NCI-H187 (cell line): ENCODE measurements around the gene CKLF.

Experiments used
- DNase-seq, 2 experiments: peaks; one replicate each; lab custom pipeline; 2025; lab: John Stamatoyannopoulos, UW

The CKLF gene

DNA sequence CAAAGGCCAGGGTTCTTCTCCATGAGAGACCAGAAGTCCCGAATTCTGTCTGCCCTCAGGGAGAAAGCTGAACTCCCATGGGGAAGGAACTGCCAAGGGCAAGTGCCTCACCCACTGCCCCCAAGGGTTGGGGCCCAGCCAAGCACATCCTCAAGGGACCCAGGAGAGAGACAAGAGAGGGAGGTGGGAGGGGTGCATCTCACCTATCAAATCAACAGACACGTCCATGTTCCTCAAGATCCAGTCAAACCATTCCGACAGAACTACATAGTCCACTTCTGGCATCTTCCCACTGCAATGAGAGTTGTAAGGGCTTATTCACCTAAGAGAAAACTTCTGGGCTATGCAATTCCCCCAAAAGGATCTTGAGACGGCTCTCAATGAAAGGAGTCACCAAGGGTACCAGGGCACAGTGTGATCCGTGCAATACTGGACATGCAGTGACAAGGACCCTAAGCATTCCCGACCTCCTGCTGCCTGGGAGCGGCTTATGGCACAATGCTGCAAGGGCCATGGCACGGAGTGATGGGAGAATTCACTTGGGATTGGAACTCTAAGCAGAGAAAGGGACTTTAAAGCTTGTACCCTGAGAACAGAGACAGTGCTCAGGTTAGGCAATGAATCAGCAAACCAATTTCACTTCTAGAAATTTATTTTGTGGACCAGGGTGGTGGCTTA is 34.7 kb upstream of the CKLF start:
- DNase-seq, result no peak

DNA sequence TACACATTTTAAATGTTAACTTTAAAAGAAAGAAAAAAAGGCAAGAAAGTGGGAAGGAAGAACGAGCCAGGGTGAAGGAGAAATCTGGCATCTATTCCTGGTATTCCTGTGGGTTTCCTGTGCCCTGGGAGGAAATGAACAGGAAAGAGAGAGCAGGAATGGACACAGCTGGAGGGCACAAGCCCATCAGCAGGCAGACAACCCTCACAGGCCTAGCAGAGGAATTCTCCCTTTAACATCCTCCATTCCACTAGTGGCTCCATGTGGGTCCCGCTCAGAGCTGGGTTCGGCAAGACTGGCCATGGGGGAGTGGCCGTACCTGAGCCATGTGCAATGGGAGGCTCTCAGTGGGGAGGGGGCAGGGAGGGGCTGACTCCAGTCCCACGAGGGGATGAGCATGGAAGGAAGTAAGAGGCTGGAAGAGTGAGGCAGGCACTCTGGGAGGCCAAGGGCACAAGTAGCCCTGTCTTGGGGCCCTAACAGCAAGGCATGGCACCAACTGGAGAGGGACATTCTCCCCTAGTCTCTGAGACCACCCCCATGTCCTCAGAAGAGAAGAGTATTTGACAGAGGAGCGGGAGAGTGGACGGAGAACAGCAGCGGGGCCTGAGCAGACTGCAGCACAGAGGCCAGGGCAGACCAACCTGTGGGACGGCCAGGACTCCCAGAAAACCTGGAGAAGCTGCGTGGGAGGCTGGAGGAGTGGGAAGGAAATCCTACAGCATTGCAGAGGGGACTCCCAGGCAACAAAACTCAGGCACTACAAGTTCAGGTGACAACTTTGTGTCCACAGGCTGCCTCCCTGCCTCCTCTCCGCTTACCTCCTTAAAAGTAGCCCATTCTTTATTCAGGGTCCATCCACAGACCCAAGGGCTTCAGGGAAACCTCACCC is 32.6 kb upstream of the CKLF start:
- no peak for DNase-seq

DNA sequence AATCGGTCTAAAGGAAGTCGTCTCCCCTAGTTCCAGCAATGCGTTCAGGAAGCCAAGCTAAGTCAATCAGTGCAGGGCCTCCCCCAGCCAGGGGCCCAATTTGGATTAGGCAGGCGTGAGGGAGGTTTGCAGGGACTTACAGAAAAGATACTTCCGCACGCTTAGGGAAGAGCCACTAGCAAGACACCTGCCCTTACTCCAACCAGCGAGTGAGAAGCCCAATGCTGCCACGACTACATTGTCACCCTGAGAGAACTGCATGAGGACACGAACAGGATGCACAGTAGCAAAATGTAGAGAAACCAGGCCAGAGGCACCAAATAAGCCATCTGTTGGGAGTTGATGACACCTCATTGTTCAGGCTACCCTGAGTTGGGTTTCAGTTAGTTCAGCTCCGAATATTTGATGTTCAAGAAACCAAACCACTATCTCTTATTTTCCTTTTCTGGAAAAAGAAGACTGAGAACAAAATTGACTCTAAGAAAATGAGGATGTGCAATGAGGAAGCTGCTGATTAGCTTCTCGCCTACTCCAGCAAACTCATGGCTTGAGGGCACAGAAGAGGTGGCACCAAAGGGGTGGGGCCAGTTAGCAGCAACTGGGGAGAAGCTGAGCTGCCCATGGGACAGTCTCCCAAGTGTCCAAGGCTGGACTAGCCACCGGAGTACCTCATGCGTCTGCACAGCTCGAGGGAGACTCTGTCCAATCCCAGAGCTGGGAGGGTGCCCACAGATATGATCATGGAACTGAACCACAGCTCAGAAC is 31.8 kb upstream of the CKLF start:
- DNase-seq, result no peak

DNA sequence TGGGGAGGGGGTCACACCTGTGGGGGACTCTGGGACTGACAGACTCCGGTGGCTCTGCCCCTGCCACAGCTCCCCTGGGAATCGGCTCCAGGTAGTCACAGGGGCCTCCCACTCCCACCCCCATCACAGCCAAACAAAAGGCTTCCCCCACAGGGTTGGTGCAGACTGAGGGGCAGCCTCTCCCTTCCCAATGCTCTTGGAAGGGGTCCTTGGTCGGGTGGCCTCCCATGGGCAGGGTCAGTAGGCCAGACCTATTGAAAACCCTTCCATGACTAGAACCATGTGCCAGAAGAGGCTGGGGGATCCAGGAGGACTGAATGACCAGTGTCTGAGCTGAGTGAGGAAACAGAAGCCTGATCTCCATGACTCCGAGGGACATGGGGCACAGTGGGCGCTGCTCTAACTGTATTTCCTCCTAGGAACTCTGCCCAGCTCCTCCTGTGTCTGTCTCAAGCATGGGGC is 31.1 kb upstream of the CKLF start:
- DNase-seq, result no peak

DNA sequence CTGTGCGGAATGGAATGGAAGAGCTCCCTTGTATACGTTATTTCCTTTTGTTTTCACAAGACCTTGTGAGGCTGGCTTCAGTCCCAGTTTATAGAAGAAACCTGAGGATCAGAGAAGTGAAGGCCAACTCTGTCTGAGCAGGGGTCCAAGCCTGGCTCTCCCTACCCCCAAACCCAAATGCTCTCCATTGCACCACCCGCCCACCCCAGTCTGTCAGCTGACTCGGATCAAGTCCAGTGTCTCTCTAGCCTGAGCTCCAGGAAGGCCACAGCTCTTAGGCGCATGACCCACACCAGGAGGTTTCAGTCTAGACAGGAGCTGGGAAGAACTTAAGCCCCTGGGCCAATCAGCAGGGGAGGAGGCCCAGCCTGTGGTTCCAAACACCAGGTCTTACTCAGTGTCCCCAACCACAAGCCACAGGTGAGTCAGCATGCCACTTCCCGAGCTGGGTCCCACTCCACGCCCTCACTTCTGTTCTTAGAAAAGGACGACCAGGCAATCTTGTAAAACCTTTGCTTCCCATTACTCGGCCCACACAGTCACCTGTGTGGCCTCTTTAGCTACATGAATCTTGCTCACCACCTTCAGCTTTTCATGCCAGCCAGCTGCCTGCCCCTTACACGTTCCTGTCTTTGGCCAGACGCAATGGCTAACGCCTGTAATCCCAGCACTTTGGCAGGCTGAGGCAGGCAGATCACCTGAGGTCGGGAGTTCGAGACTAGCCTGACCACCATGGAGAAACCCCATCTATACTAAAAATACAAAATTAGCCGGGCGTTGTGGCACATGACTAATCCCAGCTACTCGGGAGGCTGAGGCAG is 30.2 kb upstream of the CKLF start:
- DNase-seq, result no peak

DNA sequence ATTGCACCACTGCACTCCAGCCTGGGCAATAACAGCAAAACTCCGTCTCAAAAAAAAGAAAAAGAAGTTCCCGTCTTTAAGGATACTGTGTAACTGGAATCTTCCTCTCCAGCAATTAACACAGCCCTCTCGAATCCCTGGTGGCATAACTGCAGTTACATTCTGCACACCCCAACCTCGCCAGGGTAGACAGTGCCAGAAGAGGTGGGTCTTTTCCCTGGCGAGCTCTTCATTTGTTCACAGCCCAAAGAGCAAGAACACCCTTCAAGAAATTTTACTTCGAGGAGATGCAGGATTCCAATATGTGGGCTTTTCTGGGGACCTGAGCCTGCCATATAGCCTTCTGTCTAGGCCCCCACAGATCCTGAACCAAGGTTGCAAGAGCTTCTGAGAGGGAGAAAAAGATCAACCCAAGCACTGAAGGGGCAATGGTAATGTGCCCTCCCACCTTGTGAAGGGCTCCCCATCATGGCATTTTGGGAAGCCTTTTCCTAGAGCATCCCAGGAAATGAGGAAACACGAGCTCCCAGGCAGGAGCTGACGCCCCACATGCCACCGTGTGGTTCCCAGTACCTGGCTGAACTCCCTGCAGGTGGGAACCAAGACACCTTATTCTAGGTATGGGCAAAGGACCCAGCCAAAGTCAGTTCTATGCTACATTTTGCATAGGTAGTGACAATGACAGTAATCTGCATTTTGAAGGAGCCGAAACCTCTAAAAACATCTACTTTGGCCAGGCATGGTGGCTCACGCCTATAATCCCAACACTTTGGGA is 29.4 kb upstream of the CKLF start:
- DNase-seq, result no peak

DNA sequence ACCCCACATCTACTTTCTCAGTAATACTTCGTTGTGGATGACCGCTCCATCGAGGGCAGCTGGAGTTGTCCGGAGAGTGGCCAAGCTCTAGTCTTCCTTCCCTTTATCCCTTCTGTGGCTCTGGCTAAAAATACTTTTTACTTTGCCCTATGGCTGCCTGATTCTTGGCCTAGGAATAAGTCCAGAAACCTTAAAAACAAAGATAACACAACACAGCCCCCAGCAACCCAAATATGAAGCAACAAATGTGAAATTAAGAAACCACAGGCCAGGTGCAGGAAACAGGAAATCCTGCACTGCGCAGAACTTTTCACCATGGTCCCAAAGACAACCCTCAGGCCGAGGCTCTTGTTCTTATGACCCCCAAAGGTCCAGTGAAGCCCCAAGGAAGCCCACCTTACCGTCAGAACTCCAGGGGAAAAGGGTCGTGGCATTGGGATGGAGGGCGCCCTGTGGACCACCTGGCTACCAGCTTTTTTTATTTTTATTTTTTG is 28.5 kb upstream of the CKLF start:
- DNase-seq, result no peak

DNA sequence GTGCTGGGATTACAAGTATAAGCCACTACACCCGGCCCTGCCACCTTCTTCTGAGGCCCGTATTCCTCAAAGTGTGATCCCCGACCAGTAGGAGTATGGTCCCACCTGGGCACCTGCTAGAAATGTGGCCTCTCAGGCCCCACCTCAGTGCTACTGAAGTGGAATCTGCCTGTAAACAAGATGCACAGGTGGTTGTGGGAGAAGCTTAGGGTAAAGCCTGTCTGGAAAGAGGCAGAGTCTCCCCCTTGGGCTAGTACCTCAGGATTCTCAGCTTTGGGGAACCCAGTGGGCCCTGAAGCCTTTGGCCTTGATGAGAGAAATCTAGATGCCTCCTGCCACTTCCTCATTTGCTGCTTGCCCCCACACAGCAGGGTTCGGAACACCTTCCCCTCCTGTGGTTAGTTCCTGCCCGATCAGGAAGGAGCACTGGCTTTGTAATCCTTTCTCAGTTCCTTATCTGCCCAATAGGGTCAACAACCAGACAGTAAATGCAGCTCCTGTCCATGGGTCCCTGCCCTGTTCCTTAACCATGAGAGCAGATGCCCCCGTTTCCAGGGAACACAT is 27.7 kb upstream of the CKLF start:
- no peak for DNase-seq

DNA sequence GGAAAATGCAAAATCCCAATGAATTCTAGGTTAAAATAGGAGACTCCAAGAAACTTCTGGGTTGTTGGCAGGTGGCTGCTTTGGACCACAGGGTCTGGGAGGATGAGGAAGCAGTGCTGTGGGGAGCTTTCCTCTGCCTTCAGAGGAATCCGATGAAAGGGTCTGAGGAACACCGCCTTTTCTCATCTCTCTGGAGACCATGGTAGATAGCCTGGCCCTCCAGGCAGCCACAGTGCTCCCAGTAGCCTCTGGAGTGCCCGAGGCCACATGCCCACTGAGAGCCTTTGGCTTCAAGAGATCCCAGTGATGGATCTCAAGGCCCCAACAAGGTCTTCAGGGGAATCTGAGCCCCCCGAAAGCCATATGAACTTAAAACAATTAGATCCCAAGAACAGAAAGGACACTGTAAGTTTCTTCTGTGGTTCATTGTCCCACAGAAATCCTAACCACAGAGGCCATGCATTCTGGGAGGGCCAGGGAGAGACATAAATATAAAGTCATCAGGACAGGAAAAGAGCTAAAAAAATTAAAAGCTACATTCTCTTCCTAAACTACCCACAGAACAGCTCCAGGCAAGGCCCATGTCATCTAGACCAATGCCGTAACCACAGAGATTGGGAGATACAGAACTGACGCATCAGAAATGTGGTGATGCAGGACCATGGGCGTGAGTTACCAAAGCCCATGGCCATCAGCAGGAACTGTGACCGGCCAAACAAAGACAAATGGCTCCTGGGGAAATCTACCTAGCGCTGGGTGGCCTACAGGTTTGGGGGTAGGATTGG is 26.8 kb upstream of the CKLF start:
- DNase-seq, result no peak

DNA sequence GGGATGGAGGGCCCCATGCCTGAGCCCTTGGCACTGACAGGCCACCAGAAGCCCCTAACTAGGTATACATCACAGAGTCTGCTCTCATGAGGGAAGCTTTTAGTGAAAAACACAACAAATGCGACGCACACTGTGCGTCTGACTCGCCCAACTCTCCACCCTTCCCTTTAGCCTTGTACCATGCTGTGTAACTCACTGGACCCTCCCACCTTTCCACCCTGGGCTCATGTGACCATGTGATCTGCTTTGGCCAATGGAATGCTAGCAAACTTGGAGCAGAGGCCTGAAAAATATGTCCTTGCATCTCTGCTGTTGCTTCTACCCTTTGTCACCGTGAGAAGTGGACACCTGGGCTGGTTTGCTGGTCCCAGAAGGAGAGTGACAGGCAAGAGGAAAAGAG is 24.1 kb upstream of the CKLF start:
- DNase-seq, result no peak

DNA sequence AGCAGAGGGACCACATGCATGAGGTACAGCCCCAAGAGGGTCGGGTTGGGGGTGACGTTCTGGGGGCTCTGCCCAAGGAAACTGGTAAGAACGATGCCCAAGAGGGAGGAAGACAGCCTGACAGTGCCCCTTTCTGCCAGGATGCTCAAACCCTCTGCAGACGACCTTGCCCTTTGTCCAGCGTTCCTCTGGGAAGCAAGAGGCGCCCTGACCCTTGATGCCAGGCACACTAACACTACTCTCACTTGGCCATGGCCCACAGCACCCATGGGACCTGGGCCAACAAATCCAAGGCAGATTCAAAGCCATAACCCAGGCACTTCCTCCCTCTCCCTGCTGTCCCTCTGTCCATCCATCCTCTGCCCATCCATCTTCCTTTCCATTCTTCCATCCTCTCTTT is 22.9 kb upstream of the CKLF start:
- no peak for DNase-seq

DNA sequence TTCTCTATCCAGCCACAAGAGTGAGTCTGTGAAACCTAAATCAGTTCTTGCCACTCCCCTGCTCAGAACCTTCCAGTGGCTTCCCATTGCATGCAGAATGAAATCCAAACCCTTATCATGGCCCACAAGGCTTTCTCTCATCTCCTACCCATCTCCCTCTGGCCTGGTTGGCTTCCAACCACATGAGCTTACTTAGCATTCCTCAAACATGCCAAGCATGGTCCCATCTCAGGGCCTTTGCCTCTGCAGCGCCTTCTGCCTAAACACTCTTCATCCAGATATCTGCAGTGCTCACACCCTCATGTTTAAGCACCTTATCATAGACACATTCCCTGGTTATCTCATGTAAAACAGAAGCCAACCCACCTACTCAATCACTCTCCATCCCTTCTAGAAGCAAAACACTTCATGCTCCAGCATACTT is 18.0 kb upstream of the CKLF start:
- DNase-seq, result no peak

DNA sequence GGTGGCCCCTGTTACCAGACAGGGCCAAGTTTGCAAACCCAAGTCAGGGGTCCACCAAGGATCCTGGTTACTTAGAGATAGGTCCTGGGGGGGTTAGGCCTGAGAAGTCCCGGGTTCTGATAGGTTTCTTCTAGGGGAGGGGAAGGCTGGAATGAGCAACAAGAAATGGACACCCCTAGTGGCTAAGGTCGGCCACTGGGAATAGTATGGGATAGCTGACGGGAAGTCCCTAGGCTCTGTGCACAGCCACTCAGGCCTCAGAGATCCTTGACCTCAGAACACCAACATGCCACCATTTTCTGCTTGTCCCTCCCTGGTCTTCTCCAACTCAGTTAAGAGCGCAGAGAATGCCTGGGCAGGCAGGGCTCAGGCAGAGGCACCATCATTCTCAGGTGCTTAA is 15.9 kb upstream of the CKLF start:
- no peak for DNase-seq

DNA sequence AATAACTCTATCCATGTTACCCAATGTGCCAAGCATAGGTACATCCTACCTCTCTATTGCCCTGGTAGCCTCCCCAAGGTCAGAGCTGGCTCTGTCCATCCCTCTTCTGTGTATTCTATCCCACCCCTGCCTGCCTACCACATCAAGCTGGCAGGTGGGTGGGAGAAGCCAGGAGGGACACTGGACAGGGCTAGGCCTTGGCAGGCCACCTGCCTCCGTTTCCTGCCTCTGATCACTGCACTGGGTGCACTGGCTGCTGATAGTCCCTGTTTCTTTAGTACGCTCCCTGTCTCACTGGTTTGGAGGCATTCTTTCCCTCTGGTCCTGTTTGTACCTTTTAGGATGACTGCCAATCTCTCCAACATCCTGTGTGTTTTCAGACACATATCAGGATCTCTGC is 15.1 kb upstream of the CKLF start:
- DNase-seq, result no peak

DNA sequence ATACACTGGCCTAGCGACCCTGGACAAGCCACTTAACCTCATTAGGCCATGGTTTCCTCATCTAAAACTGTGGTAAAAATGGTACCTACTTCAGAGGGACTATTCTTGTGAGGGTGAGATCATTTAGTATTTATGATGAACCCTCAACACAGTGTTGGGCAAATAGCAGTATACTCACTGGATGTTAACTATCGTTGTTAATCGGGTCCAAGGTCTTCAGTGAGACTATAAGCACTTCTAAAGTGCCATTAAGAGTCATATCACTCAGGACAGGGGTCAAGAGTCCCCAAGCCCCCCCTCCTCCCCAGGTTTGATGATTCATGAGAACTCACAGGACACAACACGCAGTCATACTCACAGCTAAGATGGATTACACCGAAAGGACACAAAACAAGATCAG is 13.5 kb upstream of the CKLF start:
- DNase-seq, result no peak

DNA sequence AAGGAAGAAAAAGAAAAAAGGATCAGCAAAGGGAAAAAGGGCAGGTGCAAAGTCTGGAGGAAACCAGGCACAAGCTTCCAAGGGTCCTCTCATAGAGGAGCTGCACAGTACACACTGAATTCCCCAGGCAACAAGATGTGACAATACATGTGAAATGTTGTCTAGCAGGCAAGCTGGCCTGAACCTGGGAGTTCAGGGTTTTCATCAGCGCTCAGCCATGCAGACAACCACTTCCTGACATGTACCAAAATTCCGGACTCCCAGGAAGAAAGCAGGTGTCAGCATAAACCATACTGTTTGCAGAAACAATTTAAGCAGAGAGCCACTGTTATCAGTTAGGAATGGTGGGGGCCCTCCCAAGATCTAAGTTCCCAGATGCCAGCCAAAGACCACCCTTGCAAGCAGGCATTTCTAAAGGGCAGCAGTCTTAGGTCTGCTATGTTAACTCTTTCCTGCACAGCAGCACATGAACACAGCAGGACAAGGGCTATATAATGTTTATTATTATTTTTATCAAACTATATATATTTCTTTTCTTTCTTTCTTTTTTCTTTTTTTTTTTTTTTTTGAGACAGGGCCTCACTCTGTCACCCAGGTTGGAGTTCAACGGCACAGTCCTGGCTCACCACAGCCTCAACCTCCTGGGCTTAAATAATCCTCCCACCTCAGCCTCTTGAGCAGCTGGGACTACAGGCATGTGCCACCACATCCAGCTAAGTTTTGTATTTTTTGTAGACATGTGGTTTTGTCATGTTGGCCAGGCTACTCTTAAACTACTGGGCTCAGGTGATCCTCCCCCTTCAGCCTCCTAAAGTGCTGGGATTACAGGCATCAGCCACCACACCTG is 12.5 kb upstream of the CKLF start:
- DNase-seq, result no peak

DNA sequence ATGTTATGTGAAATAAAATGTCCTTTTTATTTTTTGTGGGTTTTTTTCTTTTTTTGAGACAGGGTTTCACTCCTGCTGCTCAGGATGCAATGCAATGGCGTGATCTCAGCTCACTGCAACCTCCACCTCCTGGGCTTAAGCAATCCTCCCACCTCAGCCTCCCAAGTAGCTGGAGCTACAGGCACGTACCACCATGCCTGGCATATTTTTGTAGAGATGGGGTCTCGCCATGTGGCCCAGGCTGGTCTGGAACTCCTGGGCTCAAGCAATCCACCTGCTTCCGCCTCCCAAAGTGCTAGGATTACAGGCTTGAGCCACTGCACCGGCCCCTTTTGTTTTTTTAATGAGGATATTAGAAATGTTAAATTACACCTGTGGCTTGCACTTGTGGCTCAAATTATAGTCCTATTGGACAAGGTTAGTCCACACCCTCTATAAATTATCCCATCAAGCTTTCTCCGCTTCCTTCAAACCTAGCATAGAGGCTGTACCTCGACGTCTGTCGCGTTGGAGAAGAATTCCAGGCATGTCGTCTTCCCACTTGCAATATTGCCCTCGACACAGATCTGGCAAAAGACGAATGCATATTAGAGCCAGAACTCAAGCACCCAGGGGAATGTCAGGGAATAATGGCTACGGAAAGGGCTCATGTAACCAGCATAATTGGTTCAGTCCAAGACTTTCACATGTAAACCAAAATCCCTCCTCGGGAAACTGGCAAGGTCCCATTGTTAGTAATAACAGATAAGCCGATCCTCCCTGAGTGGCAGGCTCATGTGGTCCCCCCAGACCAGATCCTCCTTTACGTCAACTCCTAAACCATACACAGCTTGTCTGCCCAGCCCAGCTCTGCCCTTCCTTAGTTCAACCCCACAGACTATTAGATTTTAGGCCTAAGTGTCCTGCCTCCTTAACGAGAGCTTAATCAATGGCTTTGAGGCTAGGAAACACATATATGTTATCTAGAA is 10.7 kb upstream of the CKLF start:
- no peak for DNase-seq

DNA sequence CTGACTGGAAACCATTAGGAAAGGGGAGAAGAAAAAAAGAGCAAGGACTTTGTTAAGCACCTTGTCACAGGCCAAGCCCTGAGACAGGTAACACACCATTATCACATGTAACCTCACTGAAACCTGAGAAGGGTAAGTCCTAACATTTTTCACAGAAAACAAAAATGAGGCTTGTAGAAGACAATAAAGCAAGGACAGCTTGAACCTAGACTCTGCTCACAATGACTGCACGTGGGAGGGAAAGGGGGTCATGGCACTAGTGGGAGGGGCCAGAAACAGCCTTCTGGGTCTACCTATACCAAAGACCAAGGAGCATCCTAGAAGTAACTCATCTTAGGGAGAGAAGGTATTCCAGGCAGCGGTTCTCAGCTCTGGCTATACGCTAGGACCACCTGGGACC is 10.0 kb upstream of the CKLF start:
- DNase-seq, result no peak
